ENCODE results near the gene MED13L.

DNA sequence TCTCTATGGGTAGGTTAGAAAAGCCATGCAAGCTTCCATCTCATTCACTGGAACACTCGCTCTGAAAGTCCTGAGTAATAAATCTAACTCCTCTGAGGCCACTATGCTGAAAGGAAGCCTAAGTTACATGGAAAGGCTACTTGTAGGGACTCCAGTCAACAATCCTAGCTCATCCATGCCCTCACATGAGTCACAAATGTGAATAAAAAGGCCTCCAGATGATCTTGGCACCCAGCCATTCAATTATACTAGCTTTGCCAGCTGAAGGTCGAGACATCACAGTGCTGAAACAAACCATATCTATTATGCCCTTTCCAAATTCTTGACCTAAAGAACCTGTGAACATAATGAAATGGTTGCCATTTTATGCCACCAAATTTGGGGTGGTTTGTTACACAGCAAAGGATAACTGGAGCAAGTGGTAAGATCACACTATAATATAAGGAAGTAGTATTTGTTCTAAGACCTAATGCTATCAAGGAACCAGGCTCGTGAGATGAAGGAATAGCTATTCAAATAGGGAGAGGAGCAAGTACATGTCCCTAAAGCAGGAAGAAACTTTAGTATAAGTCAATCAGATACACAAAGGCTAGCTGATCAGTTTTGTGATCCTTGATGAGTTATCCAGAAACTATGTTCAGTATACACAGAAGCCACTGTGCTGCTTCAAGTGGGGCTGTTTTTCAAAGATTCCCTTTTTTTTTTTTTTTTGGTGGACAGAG, 142.1 kb downstream of the MED13L start:
- no peak for TF ChIP-seq TAF1 (IDR thresholded peaks at IDR 0.05; ENCODE audit: borderline replicate concordance, insufficient read depth, low read length)
- no peak for TF ChIP-seq SIN3A (IDR thresholded peaks at IDR 0.05; ENCODE audit: borderline replicate concordance, insufficient read depth, low read length)
- TF ChIP-seq POLR2AphosphoS5 (IDR thresholded peaks at IDR 0.05; ENCODE audit: low read depth, low read length), result no peak
- TF ChIP-seq, protein P1, sequence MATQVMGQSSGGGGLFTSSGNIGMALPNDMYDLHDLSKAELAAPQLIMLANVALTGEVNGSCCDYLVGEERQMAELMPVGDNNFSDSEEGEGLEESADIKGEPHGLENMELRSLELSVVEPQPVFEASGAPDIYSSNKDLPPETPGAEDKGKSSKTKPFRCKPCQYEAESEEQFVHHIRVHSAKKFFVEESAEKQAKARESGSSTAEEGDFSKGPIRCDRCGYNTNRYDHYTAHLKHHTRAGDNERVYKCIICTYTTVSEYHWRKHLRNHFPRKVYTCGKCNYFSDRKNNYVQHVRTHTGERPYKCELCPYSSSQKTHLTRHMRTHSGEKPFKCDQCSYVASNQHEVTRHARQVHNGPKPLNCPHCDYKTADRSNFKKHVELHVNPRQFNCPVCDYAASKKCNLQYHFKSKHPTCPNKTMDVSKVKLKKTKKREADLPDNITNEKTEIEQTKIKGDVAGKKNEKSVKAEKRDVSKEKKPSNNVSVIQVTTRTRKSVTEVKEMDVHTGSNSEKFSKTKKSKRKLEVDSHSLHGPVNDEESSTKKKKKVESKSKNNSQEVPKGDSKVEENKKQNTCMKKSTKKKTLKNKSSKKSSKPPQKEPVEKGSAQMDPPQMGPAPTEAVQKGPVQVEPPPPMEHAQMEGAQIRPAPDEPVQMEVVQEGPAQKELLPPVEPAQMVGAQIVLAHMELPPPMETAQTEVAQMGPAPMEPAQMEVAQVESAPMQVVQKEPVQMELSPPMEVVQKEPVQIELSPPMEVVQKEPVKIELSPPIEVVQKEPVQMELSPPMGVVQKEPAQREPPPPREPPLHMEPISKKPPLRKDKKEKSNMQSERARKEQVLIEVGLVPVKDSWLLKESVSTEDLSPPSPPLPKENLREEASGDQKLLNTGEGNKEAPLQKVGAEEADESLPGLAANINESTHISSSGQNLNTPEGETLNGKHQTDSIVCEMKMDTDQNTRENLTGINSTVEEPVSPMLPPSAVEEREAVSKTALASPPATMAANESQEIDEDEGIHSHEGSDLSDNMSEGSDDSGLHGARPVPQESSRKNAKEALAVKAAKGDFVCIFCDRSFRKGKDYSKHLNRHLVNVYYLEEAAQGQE (IDR thresholded peaks at IDR 0.05; ENCODE audit: insufficient read depth in 1 of 2, low read depth in 2 of 2, low read length in 2 of 2), result no peak

All from PFSK-1 (cell line).